Measurements from ENCODE around the gene ELN. TPM values are rescaled to one million over a fixed set of nuclear protein-coding genes. Genes with fewer than 3 reads are reported as not detected.

The ELN gene
- total RNA-seq, 4 donors from 2014 or later = 337 to 646 (median 447) TPM

DNA sequence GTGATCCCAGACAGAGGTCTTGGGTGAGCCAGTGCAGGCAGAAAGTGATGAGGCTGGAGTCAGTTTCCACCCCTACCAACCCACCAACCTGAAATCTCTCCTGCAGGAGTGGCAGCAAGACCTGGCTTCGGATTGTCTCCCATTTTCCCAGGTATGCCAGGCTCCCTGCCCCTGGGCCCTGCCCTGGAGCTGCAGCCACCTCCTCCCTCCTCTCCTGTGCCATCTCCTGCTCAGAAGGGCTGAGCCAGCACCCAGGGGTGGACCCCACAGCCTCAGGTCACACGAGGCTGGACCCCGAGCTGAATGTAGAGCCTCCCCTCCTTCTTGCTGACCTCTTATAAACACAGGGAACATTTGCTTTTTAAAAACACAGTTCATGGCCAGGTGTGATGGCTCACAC lies 38.7 kb downstream of the ELN start:
- intact Hi-C loops (cut with DNase I) = no loop called here

DNA sequence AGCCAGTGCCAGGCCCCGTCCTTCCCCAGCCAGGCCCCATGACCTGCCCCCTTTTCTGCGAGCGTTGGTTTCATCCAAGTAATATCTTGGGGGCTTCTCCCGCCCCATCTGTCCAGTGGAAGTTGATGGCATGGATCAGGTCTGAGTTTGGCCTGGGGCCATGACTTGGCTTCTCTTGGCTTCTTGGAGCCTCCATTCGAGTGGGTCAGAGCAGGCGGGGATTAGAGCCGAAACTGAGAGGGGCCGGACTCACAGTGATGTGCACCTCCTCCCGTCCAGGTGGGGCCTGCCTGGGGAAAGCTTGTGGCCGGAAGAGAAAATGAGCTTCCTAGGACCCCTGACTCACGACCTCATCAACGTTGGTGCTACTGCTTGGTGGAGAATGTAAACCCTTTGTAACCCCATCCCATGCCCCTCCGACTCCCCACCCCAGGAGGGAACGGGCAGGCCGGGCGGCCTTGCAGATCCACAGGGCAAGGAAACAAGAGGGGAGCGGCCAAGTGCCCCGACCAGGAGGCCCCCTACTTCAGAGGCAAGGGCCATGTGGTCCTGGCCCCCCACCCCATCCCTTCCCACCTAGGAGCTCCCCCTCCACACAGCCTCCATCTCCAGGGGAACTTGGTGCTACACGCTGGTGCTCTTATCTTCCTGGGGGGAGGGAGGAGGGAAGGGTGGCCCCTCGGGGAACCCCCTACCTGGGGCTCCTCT lies 40.6 kb downstream of the ELN start:
- no peak for DNase-seq (ENCODE audit: extremely low spot score)
- Histone ChIP-seq H3K27me3 (no peaks in the 10 kb centered on the region), H3K27ac (replicated peaks in 1 of 4) (peak overlapping the region in 2 of 4 donors; percentile 40 to 63), H3K9me3 (no peaks in the 10 kb centered on the region), H3K36me3 (peaks cover 4 to 50% (median 27%) of the 10 kb centered on the region in 4 donors), H3K4me3 (no peak overlapping the region), H3K4me1 (peaks cover 0 to 3% (median 0%) of the 10 kb centered on the region in 4 donors)
- WGBS = 85% methylated on average over 8 of the region's 20 CpGs
- TF ChIP-seq POLR2A (IDR thresholded peaks at IDR 0.05; ENCODE audit: low read depth) (no peak), POLR2AphosphoS5 (IDR thresholded peaks at IDR 0.05) (peak in 1 of 2 donors; percentile 33)
- intact Hi-C loops (cut with DNase I) = no loop called here

More for the DNA sequence above, 38.7 kb downstream of the ELN start:
- Histone ChIP-seq H3K36me3 (peaks cover 14 to 66% (median 32%) of the 10 kb centered on the region in 4 donors), H3K9me3 (no peaks in the 10 kb centered on the region), H3K27me3 (no peaks in the 10 kb centered on the region), H3K4me3 (no peak overlapping the region), H3K27ac (replicated peaks in 1 of 4) (no peak overlapping the region), H3K4me1 (peaks cover 9 to 17% (median 12%) of the 10 kb centered on the region in 4 donors)
- TF ChIP-seq POLR2A (IDR thresholded peaks at IDR 0.05; ENCODE audit: low read depth) = no peak
- peak in 1 of 2 donors; percentile 49 for TF ChIP-seq POLR2AphosphoS5 (IDR thresholded peaks at IDR 0.05)
- no peak for DNase-seq (ENCODE audit: extremely low spot score)
- 83% methylated on average over 3 of the region's 3 CpGs for WGBS

DNA sequence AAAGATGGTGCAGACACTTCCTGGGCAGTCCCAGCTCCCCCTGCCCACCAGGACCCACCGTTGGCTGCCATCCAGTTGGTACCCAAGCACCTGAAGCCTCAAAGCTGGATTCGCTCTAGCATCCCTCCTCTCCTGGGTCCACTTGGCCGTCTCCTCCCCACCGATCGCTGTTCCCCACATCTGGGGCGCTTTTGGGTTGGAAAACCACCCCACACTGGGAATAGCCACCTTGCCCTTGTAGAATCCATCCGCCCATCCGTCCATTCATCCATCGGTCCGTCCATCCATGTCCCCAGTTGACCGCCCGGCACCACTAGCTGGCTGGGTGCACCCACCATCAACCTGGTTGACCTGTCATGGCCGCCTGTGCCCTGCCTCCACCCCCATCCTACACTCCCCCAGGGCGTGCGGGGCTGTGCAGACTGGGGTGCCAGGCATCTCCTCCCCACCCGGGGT lies 41.1 kb downstream of the ELN start:
- intact Hi-C loops (cut with DNase I) = no loop called here
- peaks cover 0 to 3% (median 0%) of the 10 kb centered on the region in 4 donors for H3K4me1 ChIP-seq
- peaks cover 0 to 44% (median 25%) of the 10 kb centered on the region in 4 donors for H3K36me3 ChIP-seq
- H3K27me3 ChIP-seq = no peaks in the 10 kb centered on the region
- DNase-seq (ENCODE audit: extremely low spot score) = no peak
- H3K9me3 ChIP-seq = no peaks in the 10 kb centered on the region
- 86% methylated on average over 16 of the region's 16 CpGs for WGBS
- TF ChIP-seq POLR2A (IDR thresholded peaks at IDR 0.05; ENCODE audit: low read depth) (no peak), POLR2AphosphoS5 (IDR thresholded peaks at IDR 0.05) (peak in 1 of 2 donors; percentile 54)
- no peak overlapping the region for H3K4me3 ChIP-seq
- H3K27ac ChIP-seq (replicated peaks in 1 of 4) = no peak overlapping the region

DNA sequence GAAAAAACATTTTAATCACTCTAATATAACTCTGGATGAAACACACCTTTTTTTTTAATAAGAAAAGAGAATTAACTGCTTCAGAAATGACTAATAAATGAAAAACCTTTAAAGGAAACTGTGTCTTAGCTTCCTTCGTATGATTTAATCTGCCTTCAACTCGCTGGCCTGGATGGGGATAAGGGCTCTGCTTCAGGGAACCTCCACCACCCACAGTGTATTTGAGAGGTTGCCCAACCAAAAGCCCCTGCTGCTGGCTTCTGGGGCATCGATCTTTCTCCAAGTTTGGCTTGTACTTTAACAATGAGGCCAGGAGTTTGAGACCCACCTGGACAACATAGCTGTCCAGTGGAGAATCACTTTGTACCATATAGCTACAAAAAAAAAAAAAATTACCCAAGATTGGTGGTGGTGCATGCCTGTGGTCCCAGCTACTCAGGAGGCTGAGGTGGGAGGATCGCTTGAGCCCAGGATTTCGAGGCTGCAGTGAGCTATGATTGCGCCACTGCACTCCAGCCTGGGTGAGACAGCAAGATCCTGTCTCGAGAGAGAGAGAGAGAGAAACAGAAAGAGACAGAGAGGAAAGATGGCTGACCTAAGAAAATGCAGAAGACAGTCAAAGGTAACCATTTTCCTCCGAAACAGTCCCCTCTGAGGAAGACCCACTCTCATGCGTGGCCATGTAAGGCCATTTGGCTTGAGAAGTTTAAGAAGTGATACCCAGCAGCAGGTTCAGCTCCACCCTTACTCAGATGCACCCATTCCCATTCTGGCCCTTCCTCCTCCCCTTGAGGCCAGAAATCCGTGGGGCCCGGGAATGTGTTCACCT lies 42.0 kb downstream of the ELN start:
- TF ChIP-seq CTCF (IDR thresholded peaks at IDR 0.05) (no peak), POLR2A (IDR thresholded peaks at IDR 0.05; ENCODE audit: low read depth) (no peak), EP300 (IDR thresholded peaks at IDR 0.05) (no peak), POLR2AphosphoS5 (IDR thresholded peaks at IDR 0.05) (peak in 1 of 2 donors; percentile 31)
- Histone ChIP-seq H3K27ac (replicated peaks in 1 of 4) (no peak overlapping the region), H3K9me3 (no peaks in the 10 kb centered on the region), H3K4me3 (no peak overlapping the region), H3K27me3 (no peaks in the 10 kb centered on the region), H3K4me1 (peaks cover 0 to 3% (median 0%) of the 10 kb centered on the region in 4 donors), H3K36me3 (peaks cover 0 to 35% (median 17%) of the 10 kb centered on the region in 4 donors)
- intact Hi-C loops (cut with DNase I) = loop anchor here (5.0 kb wide), 1 partner anchor 332 kb away; no protein-coding TSS in a partner anchor
- DNase-seq (ENCODE audit: extremely low spot score) = no peak
- 71% methylated on average over 11 of the region's 11 CpGs for WGBS

DNA sequence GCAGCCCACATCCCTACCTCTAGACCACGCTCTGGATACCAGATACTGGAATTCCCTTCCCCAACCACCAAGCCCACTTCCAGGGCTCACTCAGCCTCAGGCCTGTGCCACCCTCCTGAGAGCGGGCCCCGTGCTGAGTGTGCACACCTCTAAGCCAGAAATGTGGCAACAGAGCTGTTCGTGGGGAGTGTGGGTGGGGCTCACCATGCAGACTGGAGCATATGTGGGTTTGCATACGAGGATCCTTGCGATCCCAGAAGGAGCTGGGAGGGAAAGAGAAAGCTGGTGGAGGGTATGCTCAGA lies 42.6 kb downstream of the ELN start:
- intact Hi-C loops (cut with DNase I) = loop anchor here (5.0 kb wide), 1 partner anchor 332 kb away; no protein-coding TSS in a partner anchor
- Histone ChIP-seq H3K9me3 (no peaks in the 10 kb centered on the region), H3K4me1 (peaks cover 0 to 3% (median 0%) of the 10 kb centered on the region in 4 donors), H3K27me3 (no peaks in the 10 kb centered on the region), H3K36me3 (peaks cover 0 to 30% (median 12%) of the 10 kb centered on the region in 4 donors), H3K4me3 (no peak overlapping the region), H3K27ac (replicated peaks in 1 of 4) (no peak overlapping the region)
- 62% methylated on average over 5 of the region's 6 CpGs for WGBS
- no peak for TF ChIP-seq EP300 (IDR thresholded peaks at IDR 0.05)
- TF ChIP-seq POLR2A (IDR thresholded peaks at IDR 0.05; ENCODE audit: low read depth) = no peak
- peak in 1 of 2 donors; percentile 24 for TF ChIP-seq POLR2AphosphoS5 (IDR thresholded peaks at IDR 0.05)
- no peak for TF ChIP-seq CTCF (IDR thresholded peaks at IDR 0.05)
- DNase-seq (ENCODE audit: extremely low spot score) = no peak

DNA sequence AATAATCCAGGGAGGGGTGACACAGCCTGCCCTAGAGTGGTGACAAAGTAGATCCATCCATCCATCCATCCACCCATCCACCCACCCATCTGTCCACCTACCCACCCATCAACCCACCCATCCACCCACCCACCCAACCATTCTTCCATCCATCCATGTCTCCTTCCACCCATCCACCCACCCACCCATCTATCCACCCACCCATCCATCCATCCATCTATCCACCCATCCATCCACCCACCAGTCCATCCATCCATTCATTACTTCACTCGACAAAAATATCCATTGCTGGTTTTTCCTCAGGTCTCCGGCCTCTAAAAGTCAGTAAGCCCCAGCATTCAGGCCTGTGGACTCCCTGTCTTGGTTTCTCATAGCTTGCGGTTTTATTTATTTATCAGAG lies 43.1 kb downstream of the ELN start:
- no peaks in the 10 kb centered on the region for H3K9me3 ChIP-seq
- intact Hi-C loops (cut with DNase I) = loop anchor here (5.0 kb wide), 1 partner anchor 331 kb away; no protein-coding TSS in a partner anchor
- 90% methylated on average over 3 of the region's 3 CpGs for whole genome bisulfite sequencing
- no peak for DNase-seq (ENCODE audit: extremely low spot score)
- no peaks in the 10 kb centered on the region for H3K27me3 ChIP-seq
- TF ChIP-seq POLR2AphosphoS5 (IDR thresholded peaks at IDR 0.05) (no peak), POLR2A (IDR thresholded peaks at IDR 0.05; ENCODE audit: low read depth) (no peak), EP300 (IDR thresholded peaks at IDR 0.05) (no peak), CTCF (IDR thresholded peaks at IDR 0.05) (no peak)
- H3K4me1 ChIP-seq = peaks cover 0 to 3% (median 0%) of the 10 kb centered on the region in 4 donors
- peaks cover 0 to 24% (median 7%) of the 10 kb centered on the region in 4 donors for H3K36me3 ChIP-seq
- no peak overlapping the region for H3K4me3 ChIP-seq
- H3K27ac ChIP-seq (replicated peaks in 1 of 4) = no peak overlapping the region

All from esophagus muscularis mucosa (tissue), 4 donors.